ENCODE data around the gene RABL3. TPM values are rescaled to one million over a fixed set of nuclear protein-coding genes. Genes with fewer than 3 reads are reported as not detected.

RABL3 gene
- polyA plus RNA-seq, 1 of the 3 experiments (the other 2 are of a cell fraction), result 2.2 TPM

- Histone ChIP-seq H3K27me3 (ENCODE audit: insufficient read depth) (no peaks in the 10 kb centered on the region), H3K4me3 (ENCODE audit: low read depth in 2 of 2, low read length in 1 of 2) (no peak overlapping the region), H3K27ac (ENCODE audit: low read depth in 2 of 2, low read length in 1 of 2) (0 out of 4 replicates have a peak overlapping the region, but pooled peaks of 1 of the 2 experiments have one; percentile 3), H3K4me2 (no peak overlapping the region), H3K9me2 (no peaks in the 10 kb centered on the region), H2AFZ (ENCODE audit: low read depth) (0 out of 2 replicates have a peak overlapping the region, but pooled peaks have one; percentile 53), H3F3A (replicated peaks; ENCODE audit: insufficient read depth) (peaks cover 6% of the 10 kb centered on the region), H3K9ac (no peak overlapping the region), H3K4me1 (ENCODE audit: control insufficient read depth in 1 of 2, insufficient read depth in 2 of 2, low read depth in 1 of 2, low read length in 1 of 2) (peaks cover under 1 to 10% of the 10 kb centered on the region in 2 experiments; a peak in 3 of 4 replicates), H3K36me3 (replicated peaks in 1 of 2; ENCODE audit: control insufficient read depth in 1 of 2, insufficient read depth in 2 of 2, low read length in 1 of 2) (peaks cover 0 to 2% of the 10 kb centered on the region in 2 experiments), H3K9me3 (no peaks in the 10 kb centered on the region), H3K79me2 (ENCODE audit: insufficient read depth) (no peaks in the 10 kb centered on the region), H4K20me1 (ENCODE audit: insufficient read depth) (no peaks in the 10 kb centered on the region)
- POLR2A ChIA-PET, result no interaction called here
- DNase-seq, result no peak
- TF ChIP-seq TEAD4 (IDR thresholded peaks at IDR 0.05; ENCODE audit: borderline replicate concordance, insufficient read depth) (no peak), JUND (IDR thresholded peaks at IDR 0.05) (no peak), FOSL2 (IDR thresholded peaks at IDR 0.05; ENCODE audit: borderline replicate concordance, low read depth) (no peak), ZBTB33 (IDR thresholded peaks at IDR 0.05; ENCODE audit: borderline replicate concordance, low read depth) (no peak), FOXJ3 (CRISPR knock-in tag; IDR thresholded peaks at IDR 0.05) (no peak), USF2 (IDR thresholded peaks at IDR 0.05; ENCODE audit: borderline replicate concordance, low read depth, low read length) (no peak)
- CTCF ChIA-PET, result interaction anchor here (1.8 kb wide), 1 partner anchor 120 kb away, joined by 4 read pairs; no protein-coding TSS in a partner anchor
Measured at GRCh38 chr3:120688121-120688520, 54.2 kb downstream of the RABL3 start.

GRCh38 chr3:120685411-120685810 lies 56.9 kb downstream of the RABL3 start:
- H3K9ac ChIP-seq, result no peak overlapping the region
- no peaks in the 10 kb centered on the region for H4K20me1 ChIP-seq (ENCODE audit: insufficient read depth)
- CTCF ChIA-PET, result no interaction called here
- peaks cover 0 to 2% of the 10 kb centered on the region in 2 experiments for H3K36me3 ChIP-seq (replicated peaks in 1 of 2; ENCODE audit: control insufficient read depth in 1 of 2, insufficient read depth in 2 of 2, low read length in 1 of 2)
- H3F3A ChIP-seq (replicated peaks; ENCODE audit: insufficient read depth), result peaks cover 5% of the 10 kb centered on the region
- H3K4me2 ChIP-seq, result no peak overlapping the region
- H3K4me3 ChIP-seq (ENCODE audit: low read depth in 2 of 2, low read length in 1 of 2), result no peak overlapping the region
- POLR2A ChIA-PET, result no interaction called here
- no peaks in the 10 kb centered on the region for H3K9me3 ChIP-seq
- no peaks in the 10 kb centered on the region for H3K79me2 ChIP-seq (ENCODE audit: insufficient read depth)
- no peak overlapping the region for H3K27ac ChIP-seq (ENCODE audit: low read depth in 2 of 2, low read length in 1 of 2)
- H2AFZ ChIP-seq (ENCODE audit: low read depth), result no peak overlapping the region
- WGBS (ENCODE audit: low lambda C conversion rate), result 96% methylated on average over 1 of the region's 1 CpG
- peaks cover 0 to 19% of the 10 kb centered on the region in 2 experiments; a peak in 2 of 4 replicates for H3K4me1 ChIP-seq (ENCODE audit: control insufficient read depth in 1 of 2, insufficient read depth in 2 of 2, low read depth in 1 of 2, low read length in 1 of 2)
- no peaks in the 10 kb centered on the region for H3K9me2 ChIP-seq
- no peak for DNase-seq
- TF ChIP-seq CHD2 (IDR thresholded peaks at IDR 0.05; ENCODE audit: low read length, partially characterized antibody) (no peak), ZBTB33 (IDR thresholded peaks at IDR 0.05; ENCODE audit: borderline replicate concordance, low read depth) (no peak), FOXJ3 (CRISPR knock-in tag; IDR thresholded peaks at IDR 0.05) (no peak)
- no peaks in the 10 kb centered on the region for H3K27me3 ChIP-seq (ENCODE audit: insufficient read depth)
